NB4 (cell line): ENCODE measurements around the gene ATP10B.
A peak's percentile ranks its signal among the peaks of the same experiment; 100 is the strongest.
"Not testable (repeated sequence)": the region's sequence is repeated elsewhere in the genome, so short reads cannot be mapped to it uniquely, and the experiment has no call there.

Experiments used
- DNase-seq: peaks from one replicate; pipeline ENCODE4 v3.0.0; 2010; ENCODE audit warnings: low read depth
- H3K4me3 ChIP-seq: one replicate; pipeline ENCODE4 v1.5.1; 2011; ENCODE audit warnings: mild to moderate bottlenecking, low read depth, low read length, moderate library complexity
- MYC ChIP-seq: IDR thresholded peaks from 2 replicates; pipeline ENCODE4 v1.6.1; 2011; ENCODE audit warnings: low read depth, low read length
- POLR2A ChIP-seq: IDR thresholded peaks from 2 replicates; pipeline ENCODE4 v1.6.1; 2011; ENCODE audit warnings: mild to moderate bottlenecking; ENCODE audit not compliant: insufficient read length; ENCODE audit errors: extremely low read depth
- TF ChIP-seq, protein P1 (sequence below): IDR thresholded peaks from 2 replicates; pipeline ENCODE4 v1.6.1; 2011; ENCODE audit warnings: low read depth, low read length
- TF ChIP-seq, protein P2 (sequence below): IDR thresholded peaks from one replicate; pipeline ENCODE4 v1.5.1; 2012; ENCODE audit warnings: low read depth, low read length

ATP10B gene

DNA sequence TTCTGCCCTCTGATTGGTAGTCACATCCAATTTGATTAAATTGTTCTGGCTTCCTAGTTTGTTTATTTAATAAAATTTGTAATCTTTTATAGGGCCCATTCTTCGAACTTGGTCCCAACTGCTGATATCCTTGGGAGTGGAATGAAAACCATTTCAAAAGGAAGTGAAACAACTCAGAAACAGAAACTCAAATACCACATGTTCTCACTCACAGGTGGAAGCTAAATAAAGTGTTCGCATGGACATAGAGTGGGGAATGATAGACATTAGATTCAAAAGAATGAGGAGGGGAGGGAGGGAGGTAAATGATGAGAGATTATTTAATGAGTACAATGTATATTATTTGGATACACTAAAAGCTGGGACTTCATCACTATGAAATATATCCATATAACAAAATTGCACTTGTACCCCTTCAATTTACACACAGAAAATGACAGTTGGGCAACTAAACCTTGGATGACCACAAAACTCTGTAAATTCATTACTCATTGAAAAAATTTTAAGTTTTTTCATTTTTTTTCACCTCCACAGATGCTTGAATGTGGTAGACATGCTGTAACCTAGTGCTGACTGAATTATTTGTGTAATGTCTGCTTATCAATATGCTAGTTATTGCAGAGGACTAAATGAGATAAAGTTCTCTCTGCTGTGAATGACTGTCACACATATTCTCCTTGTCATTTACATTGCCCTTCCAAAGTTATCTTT lies 16.0 kb downstream of the ATP10B start:
- no peak for DNase-seq
- TF ChIP-seq MYC = no peak
- no peak for TF ChIP-seq POLR2A
- TF ChIP-seq, protein P1, sequence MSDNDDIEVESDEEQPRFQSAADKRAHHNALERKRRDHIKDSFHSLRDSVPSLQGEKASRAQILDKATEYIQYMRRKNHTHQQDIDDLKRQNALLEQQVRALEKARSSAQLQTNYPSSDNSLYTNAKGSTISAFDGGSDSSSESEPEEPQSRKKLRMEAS = no peak
- TF ChIP-seq, protein P2, sequence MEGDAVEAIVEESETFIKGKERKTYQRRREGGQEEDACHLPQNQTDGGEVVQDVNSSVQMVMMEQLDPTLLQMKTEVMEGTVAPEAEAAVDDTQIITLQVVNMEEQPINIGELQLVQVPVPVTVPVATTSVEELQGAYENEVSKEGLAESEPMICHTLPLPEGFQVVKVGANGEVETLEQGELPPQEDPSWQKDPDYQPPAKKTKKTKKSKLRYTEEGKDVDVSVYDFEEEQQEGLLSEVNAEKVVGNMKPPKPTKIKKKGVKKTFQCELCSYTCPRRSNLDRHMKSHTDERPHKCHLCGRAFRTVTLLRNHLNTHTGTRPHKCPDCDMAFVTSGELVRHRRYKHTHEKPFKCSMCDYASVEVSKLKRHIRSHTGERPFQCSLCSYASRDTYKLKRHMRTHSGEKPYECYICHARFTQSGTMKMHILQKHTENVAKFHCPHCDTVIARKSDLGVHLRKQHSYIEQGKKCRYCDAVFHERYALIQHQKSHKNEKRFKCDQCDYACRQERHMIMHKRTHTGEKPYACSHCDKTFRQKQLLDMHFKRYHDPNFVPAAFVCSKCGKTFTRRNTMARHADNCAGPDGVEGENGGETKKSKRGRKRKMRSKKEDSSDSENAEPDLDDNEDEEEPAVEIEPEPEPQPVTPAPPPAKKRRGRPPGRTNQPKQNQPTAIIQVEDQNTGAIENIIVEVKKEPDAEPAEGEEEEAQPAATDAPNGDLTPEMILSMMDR = no peak
- no peak overlapping the region for H3K4me3 ChIP-seq

DNA sequence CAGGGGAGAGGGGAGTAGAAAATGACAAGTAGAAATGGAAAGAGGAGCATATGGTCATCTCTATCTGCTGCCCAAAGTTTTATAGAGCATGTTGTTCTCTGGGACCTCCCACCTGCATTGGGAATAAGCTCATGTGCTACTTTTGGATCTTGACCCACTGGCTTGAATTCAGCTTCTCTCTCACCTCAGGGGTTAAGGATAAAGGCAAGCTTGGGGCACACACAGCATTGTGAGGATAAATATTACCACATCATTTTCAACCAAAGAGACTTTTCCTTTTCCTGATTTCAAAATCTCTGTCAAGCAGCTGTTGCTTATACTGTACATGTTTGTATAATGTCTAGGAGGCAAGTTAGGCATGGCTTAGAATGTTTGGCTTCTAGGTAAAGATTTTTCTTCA lies 16.6 kb downstream of the ATP10B start:
- TF ChIP-seq POLR2A = no peak
- no peak for TF ChIP-seq MYC
- TF ChIP-seq, protein P1 = no peak
- TF ChIP-seq, protein P2 = no peak
- no peak overlapping the region for H3K4me3 ChIP-seq
- no peak for DNase-seq

DNA sequence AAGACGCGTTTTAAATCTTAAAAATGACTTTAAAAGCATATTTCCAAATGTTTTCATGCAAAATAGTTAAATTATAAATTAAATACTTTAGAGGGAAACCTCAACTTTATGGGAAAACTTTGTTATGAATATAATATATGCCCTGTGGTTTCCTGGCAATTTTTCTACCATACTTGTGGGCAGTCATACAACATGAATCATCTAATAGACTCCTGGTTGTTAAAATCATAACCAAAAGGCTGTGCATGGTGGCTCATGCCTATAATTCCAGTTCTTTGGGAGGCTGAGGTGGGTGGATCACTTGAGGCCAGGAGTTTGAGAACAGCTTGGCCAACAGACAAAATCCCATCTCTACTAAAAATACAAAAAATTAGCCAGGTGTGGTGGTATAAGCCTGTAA lies 18.2 kb downstream of the ATP10B start:
- no peak overlapping the region for H3K4me3 ChIP-seq
- no peak for DNase-seq
- TF ChIP-seq, protein P2 = no peak
- TF ChIP-seq, protein P1 = no peak
- TF ChIP-seq MYC = no peak
- TF ChIP-seq POLR2A = no peak

DNA sequence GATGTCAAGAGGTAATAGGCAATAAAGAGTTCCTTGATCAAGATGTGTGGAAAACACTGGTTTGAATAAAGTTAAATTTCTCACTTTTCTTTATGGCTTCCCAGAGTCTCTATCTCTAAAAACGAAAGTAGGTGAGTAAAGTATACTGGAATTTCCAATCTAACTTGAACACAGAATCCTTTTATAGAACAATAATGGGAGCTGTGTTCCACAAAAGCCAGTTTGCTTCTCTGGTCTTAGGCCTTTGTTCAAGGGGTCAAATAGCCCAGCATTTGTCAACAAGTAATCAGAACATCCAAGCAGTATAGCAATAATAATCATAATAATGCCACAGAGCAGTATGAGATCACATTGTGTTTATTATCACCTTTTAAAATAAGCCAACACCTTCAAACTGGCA lies 20.2 kb downstream of the ATP10B start:
- no peak for DNase-seq
- no peak overlapping the region for H3K4me3 ChIP-seq
- TF ChIP-seq MYC = no peak
- TF ChIP-seq, protein P2 = no peak
- TF ChIP-seq, protein P1 = no peak
- TF ChIP-seq POLR2A = no peak

DNA sequence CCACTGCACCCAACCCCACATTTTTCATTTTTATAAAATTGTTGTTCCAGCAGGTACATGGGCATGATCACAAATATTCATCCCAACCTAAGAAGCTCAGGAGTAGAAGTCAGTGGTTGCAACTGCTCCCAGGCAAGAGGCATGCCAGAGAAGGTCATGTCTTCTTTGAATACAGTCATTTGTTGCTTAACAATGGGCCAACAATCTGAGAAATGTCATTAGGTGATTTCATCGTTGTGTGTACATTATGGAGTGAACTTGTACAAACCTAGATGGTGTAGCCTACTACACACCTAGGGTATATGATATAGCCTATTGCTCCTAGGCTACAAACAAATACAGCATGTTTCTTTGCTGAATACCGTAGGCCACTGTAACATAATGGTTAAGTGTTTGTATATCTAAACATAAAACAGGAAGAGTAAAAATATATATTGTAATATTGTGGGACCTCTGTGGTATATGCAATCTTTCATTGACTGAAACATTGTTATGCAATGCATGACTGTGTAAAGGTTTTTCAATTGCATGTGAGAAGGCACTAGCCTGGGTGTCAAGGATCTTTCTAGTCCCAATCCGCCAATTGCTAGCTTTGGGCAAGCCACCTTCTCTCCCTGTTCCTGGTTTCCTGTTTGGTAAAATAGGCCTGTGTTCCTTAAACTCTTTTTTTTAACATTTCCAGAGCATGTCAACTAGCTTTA lies 27.6 kb downstream of the ATP10B start:
- TF ChIP-seq MYC (no peak), POLR2A (no peak)
- TF ChIP-seq, protein P1 = no peak
- TF ChIP-seq, protein P2 = no peak
- no peak overlapping the region for H3K4me3 ChIP-seq
- DNase-seq = peak; percentile 4

DNA sequence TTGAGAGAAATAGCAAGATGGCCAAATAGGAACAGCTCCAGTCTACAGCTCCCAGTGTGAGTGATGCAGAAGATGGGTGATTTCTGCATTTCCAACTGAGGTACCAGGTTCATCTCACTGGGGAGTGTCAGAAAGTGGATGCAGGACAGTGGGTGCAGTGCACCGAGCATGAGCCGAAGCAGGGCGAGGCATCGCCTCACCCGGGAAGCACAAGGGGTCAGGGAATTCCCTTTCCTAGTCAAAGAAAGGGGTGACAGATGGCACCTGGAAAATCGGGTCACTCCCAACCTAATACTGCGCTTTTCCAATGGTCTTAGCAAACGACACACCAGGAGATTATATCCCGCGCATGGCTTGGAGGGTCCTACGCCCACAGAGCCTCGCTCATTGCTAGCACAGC lies 39.0 kb downstream of the ATP10B start:
- DNase-seq = not testable (repeated sequence)

More for the DNA sequence above, 39.0 kb downstream of the ATP10B start:
- not testable (repeated sequence) for H3K4me3 ChIP-seq
